Uterus (tissue), 2 donors: ENCODE data around the gene PPP1R10.
"Not testable (repeated sequence)": the region's sequence is repeated elsewhere in the genome, so short reads cannot be mapped to it uniquely, and the experiment has no call there.

Experiments
- CTCF ChIP-seq, 4 experiments: fragments of 200-600 bp in 2 of 4; fragments of 450-650 bp in 2 of 4; sonication (generic) in 2 of 4; IDR thresholded peaks; one replicate each; pipeline ENCODE4 v1.5.1; 2016 to 2019; ENCODE audit warnings: antibody characterized with exemption in 4 of 4, mild to moderate bottlenecking in 2 of 4, moderate library complexity in 1 of 4
- POLR2A ChIP-seq, 2 donors: fragments of 450-650 bp; IDR thresholded peaks; one replicate each; pipeline ENCODE4 v1.6.1; 2016; ENCODE audit warnings: antibody characterized with exemption in 2 of 2, mild to moderate bottlenecking in 1 of 2, moderate library complexity in 1 of 2

DNA sequence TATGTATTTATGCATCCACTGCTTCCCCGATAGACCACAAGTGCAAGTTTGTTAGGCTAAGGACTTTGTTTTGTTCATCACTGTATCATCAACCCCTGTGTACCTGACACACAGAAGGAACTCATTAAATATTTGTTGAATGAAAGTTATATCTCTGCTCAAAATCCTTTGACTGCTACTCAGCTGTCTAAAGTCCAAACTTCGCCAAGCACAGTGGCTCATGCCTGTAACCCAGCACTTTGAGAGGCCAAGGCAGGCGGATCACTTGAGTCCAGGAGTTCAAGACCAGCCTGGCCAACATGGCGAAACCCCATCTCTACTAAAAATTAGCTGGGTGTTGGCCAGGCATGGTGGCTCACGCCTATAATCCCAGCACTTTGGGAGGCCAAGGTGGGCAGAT, 40.9 kb upstream of the PPP1R10 start:
- TF ChIP-seq CTCF, POLR2A (IDR thresholded peaks at IDR 0.05): not testable (repeated sequence)
